HG02798 (cell line): ENCODE data around the gene MAN1C1.
A peak's percentile ranks its signal among the peaks of the same experiment; 100 is the strongest.

Experiments used
- ATAC-seq: cut with Tn5 transposase; IDR thresholded peaks from one replicate; pipeline ENCODE4 v1.9.1; 2021; ENCODE audit warnings: mild to moderate bottlenecking; ENCODE audit not compliant: unreplicated experiment, poor library complexity

The MAN1C1 gene

DNA sequence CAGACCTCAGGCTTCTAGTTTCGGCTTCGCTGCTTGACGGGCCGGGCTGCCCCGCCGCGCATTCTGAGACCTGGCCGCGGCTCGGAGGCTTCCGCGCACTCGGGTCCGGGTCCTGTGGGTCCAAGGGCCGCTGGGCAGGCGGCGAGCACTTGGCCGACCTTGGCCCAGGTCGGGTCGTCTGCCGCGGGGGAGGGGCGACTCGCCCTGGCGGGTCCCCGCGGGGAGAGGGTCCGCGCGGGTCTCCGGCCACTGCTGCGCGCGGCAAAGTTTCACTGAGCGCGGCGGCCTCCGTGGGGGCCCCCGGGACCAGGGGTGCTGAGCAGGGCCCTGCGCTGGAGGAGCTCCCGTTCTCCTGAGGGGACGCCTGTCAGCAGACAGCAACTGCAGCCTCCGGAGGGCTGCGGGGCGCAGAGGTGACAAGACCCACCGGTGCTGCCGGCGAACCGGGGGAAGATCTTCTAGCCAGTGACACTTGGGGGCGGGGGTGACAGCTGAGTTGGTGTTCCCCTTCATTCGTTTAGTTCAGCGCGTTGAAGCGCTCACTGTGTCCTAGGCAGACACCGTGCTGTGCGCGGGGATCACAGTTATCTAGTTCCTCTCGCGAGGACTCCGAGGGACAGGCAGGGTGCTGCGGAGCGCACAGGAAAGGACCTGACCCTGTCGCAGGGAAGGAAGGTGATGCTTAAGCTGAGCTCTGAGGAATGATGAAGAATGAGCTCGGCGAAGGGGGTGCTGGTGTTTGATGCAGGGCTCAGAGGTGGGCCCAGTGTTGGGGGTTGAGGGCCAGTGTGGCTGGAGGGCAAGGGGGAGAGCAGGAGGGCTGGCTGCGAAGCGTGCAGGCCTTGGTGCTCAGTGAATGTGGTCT is 203.9 kb downstream of the MAN1C1 start:
- peak; percentile 39 for ATAC-seq

DNA sequence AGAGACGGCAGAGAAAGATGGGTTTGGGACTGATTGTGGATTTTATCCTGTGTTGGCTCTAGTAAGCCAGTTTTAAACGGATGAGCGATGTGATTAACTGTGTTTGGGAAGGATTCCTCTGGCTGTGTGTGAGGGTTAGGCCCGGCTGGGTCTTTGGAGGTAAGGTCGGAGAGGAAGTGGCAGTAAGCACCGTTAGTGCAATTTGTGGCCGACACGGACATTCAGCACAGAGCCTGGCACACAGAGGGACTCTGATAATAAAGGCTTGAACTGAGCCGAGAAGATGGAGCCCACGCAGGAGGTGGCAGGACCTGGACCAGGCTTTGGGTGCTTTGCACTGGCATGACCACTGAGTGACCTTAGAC is 204.5 kb downstream of the MAN1C1 start:
- no peak for ATAC-seq

DNA sequence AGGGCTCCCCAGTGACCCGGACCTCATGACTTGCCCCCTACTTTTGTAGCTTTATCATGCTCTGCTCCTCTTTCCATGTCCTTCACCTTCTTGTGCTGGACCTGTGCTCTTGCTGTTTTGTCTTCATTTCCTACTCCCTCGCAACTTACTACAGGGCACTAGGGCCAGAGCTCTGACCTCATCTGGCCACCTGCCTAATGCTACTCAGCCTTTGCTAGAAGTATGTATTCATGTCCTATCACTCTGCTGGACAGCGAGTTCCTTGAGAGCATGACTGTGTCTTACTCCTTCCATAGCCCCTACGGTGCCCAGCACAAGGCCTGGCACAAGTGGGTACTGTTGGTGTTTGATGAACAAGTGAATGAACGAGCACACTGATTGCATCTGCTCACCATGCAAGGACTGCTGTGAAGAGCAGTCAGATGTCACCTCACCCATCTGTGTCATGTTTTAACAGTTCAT is 205.1 kb downstream of the MAN1C1 start:
- ATAC-seq: no peak

DNA sequence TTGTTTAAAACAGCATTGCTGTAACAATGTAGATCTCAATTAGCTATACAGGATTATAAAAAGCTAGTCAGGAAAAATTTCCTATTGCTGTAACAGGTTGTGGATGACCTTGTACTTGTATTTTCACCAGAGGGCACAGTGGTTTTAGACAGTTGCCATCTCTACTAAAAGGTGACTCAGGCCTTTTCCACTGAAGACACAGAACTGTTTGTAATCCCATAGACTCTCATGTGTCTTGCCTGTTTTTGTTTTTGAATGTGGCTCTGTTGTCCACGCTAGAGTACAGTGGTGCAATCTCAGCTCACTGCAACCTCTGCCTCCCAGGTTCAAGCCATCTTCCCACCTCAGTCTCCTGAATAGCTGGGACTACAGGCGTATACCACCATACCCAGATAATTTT is 209.0 kb downstream of the MAN1C1 start:
- ATAC-seq: no peak

DNA sequence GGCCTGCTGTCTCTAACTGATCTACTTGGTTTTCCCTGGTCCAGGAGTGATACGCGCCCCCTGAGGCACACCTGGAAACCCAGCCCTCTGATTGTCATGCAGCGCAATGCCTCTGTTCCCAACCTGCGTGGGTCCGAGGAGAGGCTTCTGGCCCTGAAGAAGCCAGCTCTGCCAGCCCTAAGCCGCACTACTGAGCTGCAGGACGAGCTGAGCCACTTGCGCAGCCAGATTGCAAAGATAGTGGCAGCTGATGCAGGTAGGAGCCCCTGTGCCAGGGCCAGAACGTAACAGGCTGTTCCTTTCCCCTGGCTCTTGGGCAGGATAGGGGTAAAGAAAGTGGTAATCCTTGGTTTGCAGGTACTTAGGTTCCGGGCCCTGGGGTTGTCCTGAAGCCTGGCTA is 210.0 kb downstream of the MAN1C1 start:
- no peak for ATAC-seq

DNA sequence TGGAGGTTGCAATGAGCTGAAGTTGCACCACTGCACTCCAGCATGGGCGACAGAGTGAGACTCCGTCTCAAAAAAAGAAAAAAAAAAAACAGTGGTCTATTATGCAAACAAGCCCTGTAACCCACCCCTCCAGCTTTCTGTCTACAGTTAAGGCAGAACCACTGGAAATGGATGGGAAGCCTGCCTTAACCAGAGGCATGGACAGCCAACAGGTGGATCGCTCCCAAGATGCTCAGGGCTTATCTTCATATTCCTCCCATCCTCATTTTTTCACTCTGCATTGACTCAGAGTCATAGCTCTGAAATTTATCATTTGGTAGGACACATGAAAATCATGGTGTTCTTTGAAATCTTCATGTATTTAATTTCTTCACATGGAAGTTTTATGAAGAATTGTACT is 211.9 kb downstream of the MAN1C1 start:
- no peak for ATAC-seq

DNA sequence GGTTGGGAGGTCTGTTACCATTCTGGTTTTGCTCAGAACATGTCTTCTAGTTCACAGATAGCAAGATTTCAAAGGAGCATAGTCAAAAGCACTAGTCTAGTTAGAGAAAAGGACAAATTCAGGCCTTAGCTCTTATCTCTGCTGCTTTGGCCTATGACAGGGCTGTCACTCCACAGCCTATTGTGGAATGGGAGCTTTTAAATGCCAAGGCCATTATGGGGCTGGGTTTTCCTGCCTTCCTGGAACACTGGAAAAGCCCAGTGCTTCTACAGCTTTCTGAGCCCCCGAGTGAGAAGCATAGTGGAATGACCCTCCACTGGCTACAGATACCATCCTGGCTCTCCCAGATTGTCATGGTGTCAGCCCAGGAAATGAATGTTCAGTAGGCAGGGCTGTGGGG is 212.5 kb downstream of the MAN1C1 start:
- no peak for ATAC-seq

DNA sequence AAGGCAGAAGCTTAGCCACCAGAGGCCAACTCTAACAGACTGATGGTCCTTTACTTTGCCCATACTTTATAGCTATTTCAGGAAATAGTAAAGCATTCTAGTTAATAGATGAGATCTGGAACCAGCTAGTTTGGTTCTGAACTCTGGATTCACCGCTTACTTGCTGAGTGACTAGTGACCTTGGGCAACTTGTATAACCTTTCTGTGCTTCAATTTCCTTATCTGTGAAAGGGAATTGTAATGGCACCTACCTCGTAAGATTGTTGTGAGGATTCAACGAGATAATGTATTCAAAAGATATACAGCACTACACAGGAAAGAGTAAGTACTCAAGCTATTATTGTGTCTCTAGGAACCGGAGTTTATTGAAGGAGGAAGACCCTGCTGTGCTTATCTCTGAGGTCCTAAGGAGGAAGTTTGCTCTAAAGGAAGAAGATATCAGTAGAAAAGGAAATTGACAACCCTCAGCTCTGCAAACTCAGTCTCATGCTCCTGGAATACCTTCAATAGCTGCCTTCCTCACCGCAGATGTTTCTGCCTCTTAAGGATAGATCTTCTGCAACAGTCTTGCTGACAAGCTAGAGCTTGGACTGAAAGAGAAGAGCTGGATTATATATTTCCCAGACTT is 215.1 kb downstream of the MAN1C1 start:
- no peak for ATAC-seq

DNA sequence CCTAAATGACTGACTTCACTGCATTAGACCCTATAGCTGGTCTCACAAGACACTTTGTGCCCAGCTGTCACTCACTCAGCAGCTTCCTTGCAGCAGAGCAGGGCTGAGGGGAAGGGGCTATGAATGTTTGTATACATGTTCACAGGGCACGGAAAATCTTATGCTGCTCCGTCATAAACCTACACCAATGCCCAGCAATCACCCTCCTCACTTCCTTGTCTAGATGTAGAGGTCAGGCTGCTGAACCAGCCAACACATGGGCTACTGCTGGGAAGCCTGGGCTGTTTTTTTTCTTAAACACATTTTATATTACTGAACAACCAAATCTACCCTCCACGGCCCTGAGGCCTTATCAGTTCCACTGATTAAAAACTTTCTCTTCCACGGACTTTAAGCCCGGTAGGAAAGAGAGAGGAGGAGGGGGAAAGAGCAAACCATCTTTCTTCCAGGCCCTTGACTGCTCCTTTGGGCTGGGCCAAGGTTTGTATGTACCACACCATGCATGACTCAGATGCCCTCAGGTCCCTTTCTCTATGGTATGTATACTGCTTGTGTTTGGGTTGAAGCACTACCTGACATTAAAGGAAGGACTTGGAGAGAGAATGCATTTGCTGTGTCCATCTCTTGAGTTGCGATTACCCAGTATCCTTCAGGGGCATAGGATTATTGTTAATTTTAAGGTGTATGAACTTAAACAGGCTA is 215.9 kb downstream of the MAN1C1 start:
- ATAC-seq: no peak

DNA sequence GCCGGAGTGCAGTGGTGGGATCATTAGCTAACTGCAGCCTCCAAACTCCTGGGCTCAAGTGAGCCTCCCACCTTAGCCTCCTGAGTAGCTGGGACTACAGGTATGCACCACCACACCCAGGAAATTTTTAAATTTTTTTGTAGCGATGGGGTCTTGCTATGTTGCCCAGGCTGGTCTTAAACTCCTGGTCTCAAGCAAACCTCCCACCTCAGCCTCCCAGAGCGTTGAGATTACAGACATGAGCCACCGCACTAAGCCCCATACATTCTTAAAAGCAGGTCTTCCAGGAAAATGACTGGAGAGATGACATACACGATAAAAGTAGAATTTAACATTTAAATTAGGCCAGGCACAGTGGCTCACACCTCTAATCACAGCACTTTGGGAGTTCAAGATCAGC is 216.6 kb downstream of the MAN1C1 start:
- ATAC-seq: no peak
